Colonic mucosa (tissue), 4 donors: ENCODE measurements around the gene CHRNB4. TPM values are rescaled to one million over a fixed set of nuclear protein-coding genes. Genes with fewer than 3 reads are reported as not detected.

ENCODE experiments used
- DNase-seq: peaks from one replicate; pipeline ENCODE4 v3.0.0-alpha.2; 2020
- H3K27ac ChIP-seq: fragments of 200-600 bp; one replicate; pipeline ENCODE4 v1.8.0; 2021
- H3K27me3 ChIP-seq: fragments of 200-600 bp; one replicate; pipeline ENCODE4 v1.8.0; 2021
- H3K36me3 ChIP-seq: fragments of 200-600 bp; one replicate; pipeline ENCODE4 v1.8.0; 2021
- H3K4me1 ChIP-seq: fragments of 200-600 bp; one replicate; pipeline ENCODE4 v1.8.0; 2021; ENCODE audit warnings: mild to moderate bottlenecking
- H3K4me3 ChIP-seq: fragments of 200-600 bp; one replicate; pipeline ENCODE4 v1.8.0; 2021
- H3K9ac ChIP-seq, 2 donors: one replicate each; pipeline ENCODE4 v1.7.0; 2013; ENCODE audit warnings: control low read depth in 2 of 2, low read depth in 2 of 2, low read length in 2 of 2
- H3K9me3 ChIP-seq: fragments of 200-600 bp; one replicate; pipeline ENCODE4 v1.8.0; 2021
- intact Hi-C: fragments of 100-400 bp; cut with DNase I; formaldehyde crosslinking; loops from one replicate; pipeline ENCODE4 v1.14.1; 2022
- total RNA-seq, 2 donors: library from RNA; stranded (reverse); fragmentation: NEBNext Ultra II Directional in 1 of 2; extraction: Animal tissue kit (Norgen Biotek cat#: 25700) in 1 of 2; gene quantifications; one replicate each; pipeline ENCODE4 v1.2.1, GENCODE V29; 2021
- TF ChIP-seq, protein P1 (sequence below): fragments of 200-600 bp; IDR thresholded peaks from one replicate; pipeline ENCODE4 v1.8.0; 2022; ENCODE audit warnings: antibody characterized with exemption, mild to moderate bottlenecking
- donor health status: healthy.
- donor health status: DM: no; HTN: no; CAD: no.
- donor health status: DM: no; HTN: no; CAD: no.

The CHRNB4 gene
- total RNA-seq, 2 donors from 2014 or later: 0.24 TPM; not detected in 1

DNA sequence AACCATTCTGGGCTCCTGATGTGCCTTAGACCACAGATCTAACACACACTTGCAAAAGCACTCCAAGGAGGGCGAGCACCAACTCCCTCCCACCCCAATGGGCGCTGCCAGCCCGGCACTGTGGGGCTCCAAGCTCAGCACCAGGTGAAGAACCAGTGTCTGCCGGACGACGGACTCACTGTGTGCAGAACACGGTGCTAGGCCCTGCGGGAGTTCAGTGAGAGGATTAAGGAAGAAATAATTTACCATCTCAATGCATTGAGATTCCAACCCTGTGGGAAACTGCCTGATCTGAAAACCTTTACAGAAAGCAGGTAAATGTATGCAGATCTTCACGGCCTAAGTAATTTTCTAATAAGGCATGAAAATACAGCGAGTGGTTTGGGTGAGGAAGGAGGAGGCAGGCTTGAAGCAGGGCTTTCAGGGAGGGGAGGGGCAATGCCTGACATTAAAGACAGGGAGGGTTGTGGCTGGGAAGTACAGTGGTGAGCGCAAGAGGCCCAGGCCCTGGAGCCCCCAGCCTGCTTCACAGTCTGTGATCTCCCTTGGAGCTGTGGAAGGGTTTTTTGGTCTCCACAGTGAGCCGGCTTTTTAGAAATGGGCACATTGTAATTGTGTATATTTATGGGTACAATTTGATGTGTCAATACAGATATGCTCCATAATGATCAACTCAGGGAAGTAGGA, 35.6 kb upstream of the CHRNB4 start:
- TF ChIP-seq, protein P1, sequence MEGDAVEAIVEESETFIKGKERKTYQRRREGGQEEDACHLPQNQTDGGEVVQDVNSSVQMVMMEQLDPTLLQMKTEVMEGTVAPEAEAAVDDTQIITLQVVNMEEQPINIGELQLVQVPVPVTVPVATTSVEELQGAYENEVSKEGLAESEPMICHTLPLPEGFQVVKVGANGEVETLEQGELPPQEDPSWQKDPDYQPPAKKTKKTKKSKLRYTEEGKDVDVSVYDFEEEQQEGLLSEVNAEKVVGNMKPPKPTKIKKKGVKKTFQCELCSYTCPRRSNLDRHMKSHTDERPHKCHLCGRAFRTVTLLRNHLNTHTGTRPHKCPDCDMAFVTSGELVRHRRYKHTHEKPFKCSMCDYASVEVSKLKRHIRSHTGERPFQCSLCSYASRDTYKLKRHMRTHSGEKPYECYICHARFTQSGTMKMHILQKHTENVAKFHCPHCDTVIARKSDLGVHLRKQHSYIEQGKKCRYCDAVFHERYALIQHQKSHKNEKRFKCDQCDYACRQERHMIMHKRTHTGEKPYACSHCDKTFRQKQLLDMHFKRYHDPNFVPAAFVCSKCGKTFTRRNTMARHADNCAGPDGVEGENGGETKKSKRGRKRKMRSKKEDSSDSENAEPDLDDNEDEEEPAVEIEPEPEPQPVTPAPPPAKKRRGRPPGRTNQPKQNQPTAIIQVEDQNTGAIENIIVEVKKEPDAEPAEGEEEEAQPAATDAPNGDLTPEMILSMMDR: no peak
- DNase-seq: no peak
- no peak overlapping the region for H3K9ac ChIP-seq
- no peaks in the 10 kb centered on the region for H3K27me3 ChIP-seq
- H3K4me3 ChIP-seq: no peak overlapping the region
- H3K27ac ChIP-seq: no peak overlapping the region
- no peaks in the 10 kb centered on the region for H3K9me3 ChIP-seq
- intact Hi-C loops: no loop called here
- no peaks in the 10 kb centered on the region for H3K36me3 ChIP-seq
- no peaks in the 10 kb centered on the region for H3K4me1 ChIP-seq

DNA sequence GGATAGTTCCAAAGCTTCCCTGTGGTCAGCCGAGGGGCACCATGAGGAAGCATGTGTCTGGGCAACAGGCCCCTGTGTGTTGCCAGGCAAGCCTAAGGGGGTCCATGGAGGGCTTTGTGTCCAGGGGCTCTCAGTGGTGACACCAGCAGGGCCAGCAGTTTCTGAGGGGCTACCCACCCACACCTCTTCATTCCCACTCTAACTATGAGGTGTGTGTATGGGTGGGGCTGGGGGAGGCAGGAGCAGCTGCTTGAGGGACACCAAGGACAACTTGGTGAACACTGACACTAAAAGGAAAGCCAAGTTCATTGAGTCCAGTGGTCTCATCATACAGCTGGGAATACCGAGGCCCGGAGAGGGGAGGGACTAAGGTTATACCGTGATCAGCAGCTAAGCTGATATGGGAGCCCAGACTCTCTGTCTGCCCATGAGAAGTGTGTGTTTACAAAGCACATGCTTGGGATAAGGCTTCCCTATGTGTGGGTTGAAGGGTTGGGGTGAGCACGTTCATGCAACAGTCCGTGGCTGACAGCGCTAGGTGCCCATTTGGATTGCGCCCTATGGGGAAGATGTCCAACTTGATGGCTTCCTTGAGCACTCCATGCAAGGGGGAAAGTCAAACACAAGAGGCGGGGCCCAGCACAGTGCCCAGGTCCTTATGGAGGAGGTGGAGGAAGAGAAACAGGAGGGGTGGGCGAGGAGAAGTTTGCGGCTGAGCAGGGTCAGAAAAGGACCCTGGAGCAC, 34.8 kb upstream of the CHRNB4 start:
- Histone ChIP-seq H3K27ac (no peak overlapping the region), H3K4me3 (no peak overlapping the region), H3K9ac (no peak overlapping the region), H3K27me3 (no peaks in the 10 kb centered on the region), H3K36me3 (no peaks in the 10 kb centered on the region), H3K4me1 (no peaks in the 10 kb centered on the region), H3K9me3 (no peaks in the 10 kb centered on the region)
- no peak for DNase-seq
- TF ChIP-seq, protein P1: no peak
- intact Hi-C loops: no loop called here

DNA sequence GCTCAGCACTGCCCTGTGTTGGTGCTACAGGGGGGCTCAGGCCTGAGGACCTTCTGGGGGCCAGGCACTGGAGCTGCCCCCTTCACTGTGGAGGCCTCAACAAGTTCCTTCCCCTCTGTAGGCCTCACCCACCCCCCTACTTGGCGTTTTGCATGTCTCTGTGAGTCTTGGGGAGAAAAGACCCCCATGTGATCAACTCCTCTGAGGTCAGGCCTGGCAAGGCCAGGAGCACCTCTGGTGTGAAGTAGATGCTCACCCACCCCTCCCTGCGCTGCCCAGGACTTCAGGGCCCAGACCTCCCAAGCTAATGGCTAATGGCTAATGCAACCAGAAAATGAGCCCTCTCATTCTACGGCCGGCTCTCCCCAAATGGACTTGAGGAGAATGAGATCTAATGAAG, 34.2 kb upstream of the CHRNB4 start:
- intact Hi-C loops: no loop called here
- Histone ChIP-seq H3K9ac (no peak overlapping the region), H3K27me3 (no peaks in the 10 kb centered on the region), H3K4me1 (no peaks in the 10 kb centered on the region), H3K27ac (no peak overlapping the region), H3K36me3 (no peaks in the 10 kb centered on the region), H3K4me3 (no peak overlapping the region), H3K9me3 (no peaks in the 10 kb centered on the region)
- DNase-seq: no peak
- TF ChIP-seq, protein P1: no peak

DNA sequence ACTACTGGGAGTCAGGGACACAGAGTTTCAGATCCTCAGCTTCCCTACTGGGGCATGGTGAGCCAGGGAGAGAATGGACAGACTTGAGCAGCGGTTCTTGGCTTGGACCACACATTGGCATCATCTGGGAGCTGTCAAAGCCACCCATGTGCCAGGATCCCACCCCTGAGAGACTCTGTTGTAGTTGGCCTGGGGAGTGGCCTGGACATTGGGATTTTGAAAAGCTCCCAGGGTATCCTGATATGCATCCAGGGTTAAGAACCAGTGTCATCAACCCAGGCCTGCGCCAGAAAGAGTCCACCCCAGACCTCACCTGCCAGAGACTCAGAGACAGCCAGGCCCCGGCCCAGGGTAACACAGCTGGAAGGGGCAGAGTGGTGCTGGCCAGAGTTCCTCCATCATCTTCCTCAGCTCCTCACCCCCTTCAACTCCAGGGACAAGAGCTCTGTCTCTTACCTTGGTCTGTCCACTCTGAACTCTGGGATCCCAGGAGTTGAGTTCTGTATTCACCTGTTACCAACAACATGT, 33.0 kb upstream of the CHRNB4 start:
- no peak for DNase-seq
- no peaks in the 10 kb centered on the region for H3K9me3 ChIP-seq
- no peak overlapping the region for H3K27ac ChIP-seq
- TF ChIP-seq, protein P1: no peak
- no peaks in the 10 kb centered on the region for H3K36me3 ChIP-seq
- H3K4me1 ChIP-seq: no peaks in the 10 kb centered on the region
- no peak overlapping the region for H3K4me3 ChIP-seq
- no peaks in the 10 kb centered on the region for H3K27me3 ChIP-seq
- intact Hi-C loops: no loop called here
- H3K9ac ChIP-seq: no peak overlapping the region

DNA sequence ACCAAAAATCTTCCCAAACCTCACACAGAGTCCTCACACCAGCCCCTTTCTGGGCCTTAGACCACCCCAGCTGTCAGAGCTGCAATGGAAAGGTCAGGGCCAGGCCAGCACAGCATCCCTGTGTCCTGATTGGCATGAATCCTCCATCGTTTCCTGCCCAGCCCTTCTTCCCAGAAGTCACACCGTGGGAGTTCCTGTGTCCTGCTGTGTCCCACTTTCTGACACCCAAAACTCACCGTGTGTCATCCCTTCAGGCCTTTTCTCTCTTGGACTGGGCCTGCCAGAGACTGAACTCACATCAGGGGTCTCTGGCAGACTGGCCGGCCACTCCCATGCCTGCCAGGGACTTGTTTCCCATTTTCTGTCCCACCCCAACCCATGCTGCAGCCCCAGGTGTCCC, 32.5 kb upstream of the CHRNB4 start:
- Histone ChIP-seq H3K9ac (no peak overlapping the region), H3K36me3 (no peaks in the 10 kb centered on the region), H3K9me3 (no peaks in the 10 kb centered on the region), H3K27ac (no peak overlapping the region), H3K4me3 (no peak overlapping the region), H3K27me3 (no peaks in the 10 kb centered on the region), H3K4me1 (no peaks in the 10 kb centered on the region)
- intact Hi-C loops: no loop called here
- no peak for DNase-seq
- TF ChIP-seq, protein P1: no peak
